DMS53 (cell line): ENCODE measurements around the gene SEMA6D.
"Not testable (repeated sequence)": the region's sequence is repeated elsewhere in the genome, so short reads cannot be mapped to it uniquely, and the experiment has no call there.

Experiments
- DNase-seq: peaks from one replicate; lab custom pipeline; 2025; lab: John Stamatoyannopoulos, UW

SEMA6D gene

DNA sequence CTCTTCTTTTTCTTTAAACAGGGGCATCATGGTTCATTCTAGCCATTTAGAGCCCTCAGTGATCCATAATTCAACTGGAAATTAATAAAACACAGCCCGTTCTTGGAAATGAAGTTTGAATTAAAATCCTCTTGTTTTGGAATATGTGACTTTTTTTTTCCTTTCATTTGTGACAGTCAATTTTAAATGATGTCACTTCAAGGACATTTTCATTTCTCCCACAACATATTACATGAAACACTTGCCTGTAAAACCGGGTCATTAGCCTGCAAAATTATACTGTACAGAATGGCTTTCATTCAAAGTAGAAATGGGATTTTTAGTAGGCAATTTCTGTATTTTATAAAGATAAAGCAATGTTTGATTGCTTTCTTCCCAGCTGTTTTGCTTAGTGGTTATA, 789 bp upstream of the SEMA6D start:
- DNase-seq = no peak

DNA sequence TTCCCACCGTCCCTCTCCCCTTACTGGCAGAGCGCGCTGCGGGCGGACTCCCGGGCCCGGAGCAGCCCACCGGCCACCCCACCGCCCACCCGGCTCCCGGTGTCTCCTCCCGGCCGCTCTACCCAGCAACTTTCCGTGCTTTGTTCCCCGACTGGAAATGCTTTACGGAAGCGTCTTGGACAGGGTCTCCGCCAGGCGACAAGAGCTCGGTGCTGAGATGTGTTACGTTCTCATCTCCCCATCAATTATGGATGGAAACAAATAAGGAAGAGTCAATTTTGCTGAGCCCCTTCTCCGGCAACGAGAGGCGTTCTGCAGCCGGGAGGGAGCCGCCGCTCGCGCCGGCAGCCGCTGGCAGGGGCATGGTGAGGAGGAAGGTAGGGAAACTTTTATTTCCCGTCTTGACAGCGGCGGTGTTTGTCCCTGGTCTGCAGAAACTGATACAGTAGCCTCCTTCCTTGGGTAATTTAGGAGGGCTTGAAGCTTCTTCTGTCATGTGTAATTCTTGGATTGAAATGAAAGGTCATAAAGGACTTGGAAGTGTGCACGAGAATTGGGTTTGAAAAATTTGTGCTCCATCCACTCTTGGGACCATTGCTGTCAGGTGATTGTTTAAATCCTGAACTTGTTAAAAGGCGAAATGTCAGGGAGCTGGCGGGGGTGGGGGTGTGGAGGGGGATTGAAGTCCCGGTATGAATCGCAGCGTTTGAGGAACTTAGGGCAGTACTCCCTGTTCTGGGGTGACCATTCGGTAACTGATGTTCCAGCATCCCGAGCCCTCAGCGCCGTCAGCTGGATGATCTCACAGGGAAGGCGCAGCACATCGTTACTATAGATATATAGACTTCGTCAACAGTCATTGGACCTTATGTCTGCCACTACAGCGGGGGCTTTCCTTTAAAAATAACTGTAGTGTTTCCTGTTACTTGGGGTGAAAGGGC, 1.5 kb downstream of the SEMA6D start:
- peak; percentile 44 for DNase-seq

DNA sequence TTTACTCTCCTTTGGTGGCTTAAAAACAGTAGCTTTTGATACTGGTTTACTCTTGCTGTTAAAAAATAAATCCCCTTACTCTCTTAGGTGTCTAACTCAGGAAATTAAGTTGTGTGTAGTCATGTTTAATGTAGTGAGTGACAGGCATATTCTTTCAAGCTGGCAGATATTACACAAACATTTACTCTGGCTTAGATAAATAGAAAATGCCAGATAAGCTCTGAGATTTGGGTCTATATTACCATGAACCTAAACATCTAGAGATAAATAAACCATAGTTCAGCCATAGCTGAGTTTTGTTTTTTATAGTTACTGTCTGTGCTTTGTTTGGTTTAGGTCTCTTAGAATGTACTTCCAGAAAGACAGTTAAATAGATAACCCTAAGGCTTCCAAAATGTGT, 2.4 kb downstream of the SEMA6D start:
- DNase-seq = peak; percentile 17

DNA sequence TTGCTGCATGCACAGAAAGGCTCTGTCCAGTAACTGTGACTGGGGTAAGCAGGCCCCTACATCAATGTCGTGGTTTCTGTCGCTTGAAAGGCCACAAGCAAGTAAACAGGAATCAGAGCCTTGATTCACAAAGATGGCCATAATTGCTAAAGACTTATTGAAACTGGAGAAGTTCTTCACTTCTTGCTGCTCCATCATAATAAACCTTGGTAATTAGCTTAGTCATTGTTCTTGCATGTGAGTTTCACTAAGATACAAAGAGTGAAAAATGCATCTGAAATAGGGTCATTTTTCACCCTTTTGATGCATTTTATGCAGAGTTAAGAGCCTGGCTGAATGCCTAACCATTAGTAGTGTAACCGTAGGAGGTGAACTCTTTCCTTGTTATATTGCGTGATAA, 3.2 kb downstream of the SEMA6D start:
- DNase-seq = no peak

DNA sequence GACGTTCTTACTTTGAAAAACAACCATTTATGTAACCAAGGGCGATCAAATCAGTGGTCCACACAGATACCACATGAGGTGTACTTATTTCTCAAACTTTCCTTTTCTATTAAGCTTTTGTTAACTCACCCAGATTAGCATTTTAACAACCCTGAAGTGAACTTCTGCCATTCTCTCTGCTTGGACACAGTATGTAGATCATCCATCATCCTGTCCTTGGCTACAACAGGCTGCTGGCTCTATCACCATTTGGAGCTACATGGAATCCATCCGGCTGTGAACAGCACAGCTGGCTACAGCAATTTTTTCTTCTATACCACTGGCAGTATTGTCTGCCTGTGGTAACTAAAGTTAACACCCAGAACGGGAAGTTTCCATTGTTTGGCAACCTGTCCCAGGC, 4.4 kb downstream of the SEMA6D start:
- no peak for DNase-seq

DNA sequence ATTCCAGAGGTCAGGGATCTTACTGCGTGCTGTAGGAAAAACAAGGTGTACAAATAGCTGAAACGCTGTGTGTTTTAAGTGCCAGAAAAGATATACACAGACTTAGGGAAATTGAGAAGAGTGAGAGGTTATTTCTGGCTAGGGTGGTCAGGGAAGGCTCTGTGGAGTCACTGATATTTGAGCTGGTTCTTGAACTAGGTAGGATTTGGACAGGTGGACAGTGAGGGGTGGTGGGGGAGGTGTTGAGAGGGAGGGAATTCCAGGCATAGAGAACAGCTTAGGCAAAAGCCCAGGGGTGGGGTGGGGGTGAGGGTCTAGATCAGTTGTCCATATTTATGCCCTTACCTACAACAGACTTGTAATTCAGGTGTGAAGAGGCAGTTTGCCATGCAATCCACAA, 7.0 kb downstream of the SEMA6D start:
- DNase-seq = no peak

DNA sequence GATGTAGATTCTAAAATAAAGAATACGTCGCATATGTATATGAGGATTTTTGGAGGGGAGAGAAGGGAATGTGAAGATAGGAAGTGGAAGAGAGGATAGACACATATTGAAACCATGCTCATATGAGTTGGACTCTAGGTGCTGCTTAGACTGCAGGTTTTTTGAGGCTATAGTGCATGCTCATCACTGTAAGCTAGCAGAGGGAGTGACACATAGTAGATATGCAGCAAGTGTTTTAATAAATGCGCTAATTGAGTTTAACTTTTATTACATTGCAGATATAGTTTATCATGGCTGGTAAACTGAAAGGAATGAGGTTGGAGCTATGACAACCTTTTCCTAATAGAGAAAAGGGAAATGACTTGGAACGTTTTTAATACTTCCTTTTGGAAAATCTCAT, 7.7 kb downstream of the SEMA6D start:
- no peak for DNase-seq

DNA sequence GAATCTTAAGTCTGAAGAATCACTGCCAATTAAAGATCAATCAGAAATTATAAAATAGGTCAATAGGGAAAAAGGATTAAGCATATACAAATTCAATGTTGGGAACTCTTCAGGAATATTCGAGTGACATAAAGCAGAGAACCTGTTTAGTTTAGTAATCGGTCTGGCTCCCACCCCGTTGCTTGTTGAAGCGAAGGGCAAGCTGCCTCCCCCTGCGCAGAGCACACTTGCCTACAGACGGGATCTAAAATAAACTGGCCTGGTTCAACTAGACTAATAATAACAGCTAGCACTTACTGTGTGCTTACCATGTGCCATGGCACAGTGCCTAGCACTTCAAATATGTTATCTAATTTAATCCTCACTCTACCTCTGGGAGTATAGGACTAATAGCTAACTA, 8.6 kb downstream of the SEMA6D start:
- no peak for DNase-seq

DNA sequence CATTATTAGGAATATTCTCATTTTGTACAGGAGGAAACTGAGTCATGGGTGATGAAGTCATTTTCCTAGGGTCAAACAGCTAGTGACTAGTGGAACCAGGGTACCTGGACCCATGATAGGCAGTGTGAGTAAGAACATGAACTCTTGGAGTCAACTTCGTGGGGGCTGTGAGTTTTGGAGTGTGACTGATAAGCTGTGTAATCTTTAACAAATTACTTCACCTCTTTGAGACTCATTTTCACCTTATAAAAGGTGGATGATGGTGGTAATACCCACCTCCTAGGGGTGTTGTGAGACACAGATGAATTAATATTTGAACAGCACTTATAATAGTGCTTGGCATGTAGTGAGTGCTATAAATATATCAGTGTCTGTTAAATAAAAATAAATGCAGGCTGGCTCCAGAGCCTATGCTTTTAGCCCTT, 9.1 kb downstream of the SEMA6D start:
- DNase-seq = no peak

DNA sequence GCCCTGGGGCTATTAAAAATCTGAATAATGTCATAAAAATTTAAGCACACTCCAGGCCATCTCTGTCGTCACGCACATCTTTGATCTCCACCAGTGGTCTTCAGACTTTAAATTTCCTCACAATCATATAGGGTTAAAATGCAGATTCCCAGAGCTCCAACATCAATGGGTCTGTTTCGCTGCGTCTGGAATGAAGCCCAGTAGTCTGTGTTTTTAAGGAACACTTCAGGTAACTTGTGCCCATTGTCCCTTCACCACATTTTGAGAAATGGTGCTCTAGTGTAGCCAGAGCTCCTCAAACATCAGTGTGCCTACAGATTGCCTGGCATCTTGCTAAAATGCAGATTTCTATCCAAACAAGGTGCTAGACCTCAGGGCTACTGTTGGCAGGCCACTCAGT, 9.8 kb downstream of the SEMA6D start:
- no peak for DNase-seq

DNA sequence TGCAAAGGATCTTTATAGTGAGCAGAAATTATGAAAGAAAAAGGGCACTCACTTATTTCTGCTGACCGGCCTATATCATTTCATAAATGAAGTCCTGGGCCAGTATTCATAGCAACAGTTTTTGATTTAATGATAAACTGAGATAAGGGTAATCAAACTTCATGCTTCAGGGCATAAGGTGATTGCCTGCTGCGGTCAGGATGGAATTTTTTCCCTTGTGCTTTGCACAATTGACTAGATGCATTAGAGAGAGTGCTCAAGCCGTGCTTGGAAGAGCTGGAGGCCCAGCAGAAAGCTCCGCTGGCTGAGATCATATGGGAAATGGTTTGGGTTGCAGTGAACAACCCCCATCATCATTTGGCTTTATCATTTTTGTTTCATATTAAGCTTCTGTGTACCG, 10.4 kb downstream of the SEMA6D start:
- no peak for DNase-seq

DNA sequence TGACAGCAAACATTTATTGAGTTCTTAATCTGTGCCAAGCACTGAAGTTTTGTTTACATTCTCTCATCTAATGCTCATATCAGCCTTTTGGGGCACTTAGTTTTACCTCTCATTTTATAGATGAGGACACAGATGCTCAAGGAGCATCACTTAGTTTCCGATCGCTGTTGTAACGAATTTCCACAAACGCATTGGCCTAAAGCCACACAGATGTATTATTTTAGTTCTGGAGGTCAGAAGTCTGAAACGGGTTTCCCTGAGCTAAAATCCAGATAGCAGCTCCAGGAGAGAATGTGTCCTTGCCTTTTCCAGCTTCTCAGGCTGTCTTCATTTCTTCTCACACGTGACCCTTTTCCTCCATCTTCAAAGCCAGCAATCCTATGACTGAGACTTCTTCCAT, 11.1 kb downstream of the SEMA6D start:
- DNase-seq = no peak

DNA sequence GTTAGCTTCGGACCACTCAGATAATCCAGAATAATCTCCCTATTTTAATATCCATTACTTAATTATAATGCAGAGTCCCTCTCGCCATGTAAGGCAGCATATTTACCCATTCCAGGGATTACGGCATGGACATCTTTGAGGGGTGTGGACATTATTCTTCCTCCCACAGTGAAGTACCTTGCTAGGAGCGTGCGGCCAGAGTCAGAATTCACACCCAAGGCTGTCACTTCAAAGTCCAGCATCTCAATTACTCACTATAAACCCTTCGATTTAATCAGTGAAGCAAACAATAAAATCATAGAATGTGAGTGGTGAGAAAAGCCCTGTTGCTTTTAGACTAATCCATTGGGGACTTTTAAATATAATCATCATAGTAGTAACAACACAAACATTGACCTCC, 11.6 kb downstream of the SEMA6D start:
- no peak for DNase-seq

DNA sequence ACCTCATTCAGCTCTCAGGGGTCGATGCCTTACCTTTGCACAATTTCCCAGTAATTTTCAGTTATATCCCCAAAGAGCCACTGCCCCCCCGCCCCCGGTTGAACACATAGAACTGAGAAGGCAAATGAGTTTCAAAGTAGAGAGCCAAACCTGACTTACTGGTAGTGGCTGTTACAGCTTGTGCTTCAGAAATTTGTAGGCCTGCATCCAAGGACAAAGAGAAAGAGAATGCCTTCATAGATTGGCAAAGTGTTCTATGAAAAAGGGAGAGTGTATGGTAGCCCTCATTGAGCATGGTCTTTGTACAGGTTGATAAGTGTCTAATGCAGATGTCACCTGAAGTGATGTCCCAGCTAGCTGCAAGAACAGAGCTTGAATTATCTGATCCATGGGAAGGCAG, 13.9 kb downstream of the SEMA6D start:
- DNase-seq = no peak

DNA sequence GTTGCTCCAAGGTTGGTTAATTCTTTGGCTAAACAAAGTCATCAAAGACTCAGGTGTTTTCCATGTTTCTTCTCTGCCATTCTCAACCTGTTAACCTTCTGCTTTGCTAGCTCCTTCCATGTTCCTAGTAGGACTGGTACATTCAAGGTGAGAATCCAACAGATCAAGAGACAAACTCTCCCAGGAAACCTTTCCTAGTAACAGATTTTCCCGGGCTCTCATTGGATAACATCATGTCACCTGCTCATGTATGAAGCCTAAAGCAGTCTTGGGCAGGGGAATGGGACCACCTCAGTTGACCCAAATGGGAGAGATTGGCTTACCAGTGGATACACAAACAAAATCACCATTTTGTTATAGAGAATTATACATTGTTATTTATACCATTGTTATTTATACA, 14.9 kb downstream of the SEMA6D start:
- DNase-seq = no peak

DNA sequence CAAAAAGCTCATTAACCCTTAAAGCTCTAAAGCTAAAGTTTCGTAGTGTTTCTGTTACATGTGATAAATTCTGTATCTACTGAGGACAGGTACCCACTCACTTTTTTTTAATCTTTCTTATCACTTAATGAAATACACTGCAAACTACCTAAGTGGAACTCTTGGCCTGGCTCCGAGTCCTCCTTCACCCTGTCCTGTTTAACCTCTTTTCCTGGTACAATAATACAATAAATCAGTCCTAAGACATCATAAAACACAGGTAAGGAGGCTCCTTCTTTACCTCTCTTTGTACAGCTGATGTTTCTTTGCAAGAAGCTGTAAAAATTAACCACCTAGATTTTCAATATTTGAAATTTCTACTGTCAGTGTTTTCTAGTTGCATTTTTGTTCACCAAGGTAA, 15.8 kb downstream of the SEMA6D start:
- no peak for DNase-seq

DNA sequence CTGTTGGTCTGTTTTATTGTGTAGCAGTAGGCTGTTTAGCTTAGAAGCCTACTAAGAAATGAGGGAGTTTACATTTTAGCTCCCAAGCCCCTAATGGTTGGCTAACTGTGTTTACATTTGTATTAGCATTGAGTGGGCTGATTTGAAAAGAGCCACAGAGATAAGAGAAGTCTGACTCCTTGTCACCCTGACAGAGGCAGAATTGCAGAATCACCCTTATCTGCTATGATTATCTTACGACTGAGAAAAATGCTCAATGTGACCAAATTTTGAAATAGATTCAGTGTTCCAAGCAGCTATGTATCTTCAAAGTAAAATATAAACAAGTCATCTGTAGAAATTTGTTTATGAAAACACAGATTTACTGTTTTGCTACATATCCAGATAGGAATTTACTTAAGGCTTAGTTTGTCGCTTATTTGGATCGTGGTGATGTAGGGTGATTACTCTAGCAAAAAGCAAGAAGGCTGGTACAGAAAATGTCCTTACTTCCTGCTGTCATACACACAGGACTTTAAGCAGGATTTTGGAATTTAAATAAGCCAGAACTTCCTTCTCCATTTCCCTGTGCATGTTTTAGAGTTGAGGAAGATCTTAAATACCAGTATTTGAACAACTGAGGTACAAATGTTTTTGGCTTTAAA, 19.0 kb downstream of the SEMA6D start:
- peak; percentile 5 for DNase-seq

DNA sequence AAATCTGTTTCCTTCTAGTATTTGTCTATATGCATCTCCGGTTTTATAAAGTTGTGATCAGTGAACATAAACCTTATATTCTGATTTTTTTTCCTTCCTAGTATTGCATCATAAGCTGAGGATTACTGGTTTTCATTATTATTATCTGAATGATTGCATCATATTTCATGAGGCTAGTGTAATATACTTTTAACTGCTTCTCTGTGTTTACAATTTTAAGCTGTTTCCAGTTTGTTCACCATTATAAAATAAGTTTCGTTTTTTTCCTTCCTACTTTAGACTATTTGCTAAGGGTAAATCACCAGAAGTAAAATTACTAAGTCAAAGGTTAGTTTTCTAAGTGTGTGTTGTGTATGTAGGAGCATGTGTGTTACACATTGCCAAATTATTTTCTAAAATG, 20.2 kb downstream of the SEMA6D start:
- DNase-seq = no peak

DNA sequence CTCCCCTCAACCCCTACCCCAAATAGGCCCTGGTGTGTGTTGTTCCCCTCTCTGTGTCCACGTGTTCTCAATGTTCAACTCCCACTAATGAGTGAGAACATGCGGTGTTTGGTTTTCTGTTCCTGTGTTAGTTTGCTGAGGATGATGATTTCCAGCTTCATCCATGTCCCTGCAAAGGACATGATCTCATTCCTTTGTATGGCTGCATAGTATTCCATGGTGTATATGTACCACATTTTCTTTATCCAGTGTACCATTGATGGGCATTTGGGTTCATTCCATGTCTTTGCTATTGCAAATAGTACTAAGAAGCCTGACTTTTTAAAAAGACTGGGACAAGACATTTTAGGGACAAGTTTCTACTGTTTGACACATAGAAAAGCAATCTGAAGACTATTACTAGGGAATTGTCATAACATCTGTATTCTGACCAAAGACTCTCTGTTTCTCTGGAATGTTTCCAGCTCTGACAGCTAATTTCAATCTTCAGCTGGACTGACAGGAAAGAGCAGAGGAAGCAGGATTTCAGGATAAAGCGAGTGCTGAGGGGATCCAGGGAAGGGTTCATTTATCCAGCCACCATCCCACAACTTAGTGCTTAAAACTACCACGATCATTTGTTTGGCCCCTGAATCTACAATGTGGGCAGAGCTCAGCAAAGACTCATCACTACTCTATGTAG, 21.0 kb downstream of the SEMA6D start:
- not testable (repeated sequence) for DNase-seq

DNA sequence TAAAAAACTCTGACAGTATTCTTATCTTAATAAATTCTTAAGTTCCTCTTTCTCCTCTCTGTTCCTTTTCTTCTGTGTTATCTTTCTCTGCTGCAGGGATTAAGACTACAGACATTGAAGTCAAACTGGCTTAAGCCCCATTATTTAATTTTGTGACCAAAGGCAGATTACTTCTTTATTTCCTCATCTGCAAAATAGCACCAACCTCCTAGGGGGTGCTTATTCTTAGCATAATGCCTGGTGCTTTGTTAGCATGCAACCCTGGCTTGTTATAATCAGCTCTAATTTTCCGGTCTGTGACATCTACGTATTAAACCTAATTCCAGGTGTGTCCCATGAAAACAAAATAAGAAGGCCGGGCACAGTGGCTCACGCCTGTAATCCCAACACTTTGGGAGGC, 23.8 kb downstream of the SEMA6D start:
- DNase-seq = no peak

DNA sequence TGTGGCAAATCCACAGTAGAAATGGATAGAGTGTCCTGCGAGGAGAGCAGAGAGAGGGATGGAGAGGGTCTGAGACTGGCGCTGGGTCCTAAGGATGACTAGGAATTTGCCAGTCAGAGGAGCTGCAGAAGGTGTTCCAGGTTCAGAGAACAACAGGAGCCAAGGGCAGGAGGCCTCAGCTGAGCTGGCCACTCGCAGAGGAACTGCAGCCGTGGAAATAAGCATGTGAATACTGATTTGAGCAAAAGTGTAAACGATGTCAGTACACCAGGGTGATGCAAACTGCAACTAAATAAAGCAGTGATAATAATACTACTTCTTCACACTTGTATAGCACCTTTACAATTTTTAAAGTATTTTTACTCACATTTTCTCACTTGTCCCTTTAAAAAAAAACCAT, 24.6 kb downstream of the SEMA6D start:
- DNase-seq = no peak

DNA sequence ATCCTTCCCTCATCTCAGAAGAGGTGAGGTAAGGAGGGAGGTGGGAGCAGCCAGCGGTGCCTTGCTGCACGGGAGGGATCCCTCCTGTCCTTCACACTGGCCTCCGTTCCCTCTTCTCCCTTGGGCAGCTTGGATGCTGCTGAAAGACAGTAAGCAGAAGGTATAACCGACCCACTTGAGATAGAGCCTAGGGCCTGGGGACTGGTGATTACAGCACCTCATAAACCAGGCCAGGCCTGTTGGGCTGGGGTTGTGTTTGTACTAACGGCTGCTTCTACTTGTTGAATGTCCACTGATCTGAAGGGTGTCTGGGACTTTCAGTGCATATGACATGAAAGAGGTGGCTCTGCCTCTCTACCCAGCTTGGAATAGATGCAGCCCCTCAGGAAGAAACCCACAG, 25.0 kb downstream of the SEMA6D start:
- DNase-seq = no peak

DNA sequence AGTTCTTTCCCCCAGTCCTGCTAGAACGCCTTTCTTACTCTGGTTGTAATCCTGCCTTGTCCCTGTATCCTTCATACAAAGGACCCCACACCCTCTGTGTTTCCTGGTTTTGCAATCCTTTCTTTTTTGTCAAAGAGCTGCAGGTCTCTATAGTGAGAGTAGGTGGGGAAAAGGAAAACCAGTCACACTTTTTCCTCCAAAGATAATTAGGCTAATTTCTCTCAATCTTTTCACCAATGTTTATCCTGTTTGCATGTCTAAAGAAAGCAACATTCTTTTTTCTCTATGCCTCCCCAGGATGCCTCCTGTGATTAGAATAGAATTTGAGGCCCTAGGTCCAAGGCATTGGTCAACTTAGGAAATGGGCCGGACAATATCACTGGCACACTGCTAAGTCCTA, 25.4 kb downstream of the SEMA6D start:
- DNase-seq = no peak
